ENCODE data around the gene ENKUR.

DNA sequence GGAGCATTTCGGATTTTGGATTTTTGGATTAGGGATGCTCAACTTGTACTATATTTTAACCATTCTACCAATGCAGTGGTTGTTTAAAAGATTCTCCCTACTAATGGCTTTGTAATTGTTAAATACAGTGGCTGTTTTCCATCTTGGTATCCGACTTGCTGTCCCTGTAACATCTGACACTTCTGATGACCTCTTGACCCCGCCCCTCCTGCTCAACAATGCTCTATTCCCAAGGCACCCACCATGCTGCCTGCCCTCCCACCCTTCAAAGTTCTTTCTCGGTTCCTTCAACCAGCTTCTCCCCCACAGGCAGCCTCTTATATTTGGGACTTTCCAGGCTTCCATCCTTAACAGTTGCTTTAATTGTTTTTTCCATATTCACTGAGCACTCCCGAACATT is 65.5 kb downstream of the ENKUR start:
- TF ChIP-seq, protein P1, sequence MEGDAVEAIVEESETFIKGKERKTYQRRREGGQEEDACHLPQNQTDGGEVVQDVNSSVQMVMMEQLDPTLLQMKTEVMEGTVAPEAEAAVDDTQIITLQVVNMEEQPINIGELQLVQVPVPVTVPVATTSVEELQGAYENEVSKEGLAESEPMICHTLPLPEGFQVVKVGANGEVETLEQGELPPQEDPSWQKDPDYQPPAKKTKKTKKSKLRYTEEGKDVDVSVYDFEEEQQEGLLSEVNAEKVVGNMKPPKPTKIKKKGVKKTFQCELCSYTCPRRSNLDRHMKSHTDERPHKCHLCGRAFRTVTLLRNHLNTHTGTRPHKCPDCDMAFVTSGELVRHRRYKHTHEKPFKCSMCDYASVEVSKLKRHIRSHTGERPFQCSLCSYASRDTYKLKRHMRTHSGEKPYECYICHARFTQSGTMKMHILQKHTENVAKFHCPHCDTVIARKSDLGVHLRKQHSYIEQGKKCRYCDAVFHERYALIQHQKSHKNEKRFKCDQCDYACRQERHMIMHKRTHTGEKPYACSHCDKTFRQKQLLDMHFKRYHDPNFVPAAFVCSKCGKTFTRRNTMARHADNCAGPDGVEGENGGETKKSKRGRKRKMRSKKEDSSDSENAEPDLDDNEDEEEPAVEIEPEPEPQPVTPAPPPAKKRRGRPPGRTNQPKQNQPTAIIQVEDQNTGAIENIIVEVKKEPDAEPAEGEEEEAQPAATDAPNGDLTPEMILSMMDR (conservative IDR thresholded peaks at IDR 0.05): no peak
- TF ChIP-seq ZFX (IDR thresholded peaks at IDR 0.05): no peak

Measured in C4-2B (cell line).